ENCODE results near the gene GAS7.

DNA sequence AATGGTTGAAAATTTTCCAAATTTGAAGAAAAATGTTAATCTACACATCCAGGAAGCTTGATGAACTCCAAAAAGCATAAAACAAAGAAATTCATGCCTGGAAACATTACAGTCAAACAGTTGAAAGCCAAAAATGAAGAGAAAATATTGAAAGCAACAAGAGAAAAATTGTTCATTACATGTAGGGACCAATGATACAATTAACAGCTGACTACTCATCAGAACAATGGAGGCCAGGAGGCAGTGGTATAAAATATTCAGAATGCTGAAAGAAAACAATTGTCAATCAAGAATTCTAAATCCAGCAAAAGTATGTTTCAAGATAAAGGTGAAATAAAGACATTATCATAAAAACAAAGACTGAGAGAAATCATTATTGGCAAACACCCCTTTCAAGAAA lies 315.0 kb downstream of the GAS7 start:
- TF ChIP-seq, protein P1, sequence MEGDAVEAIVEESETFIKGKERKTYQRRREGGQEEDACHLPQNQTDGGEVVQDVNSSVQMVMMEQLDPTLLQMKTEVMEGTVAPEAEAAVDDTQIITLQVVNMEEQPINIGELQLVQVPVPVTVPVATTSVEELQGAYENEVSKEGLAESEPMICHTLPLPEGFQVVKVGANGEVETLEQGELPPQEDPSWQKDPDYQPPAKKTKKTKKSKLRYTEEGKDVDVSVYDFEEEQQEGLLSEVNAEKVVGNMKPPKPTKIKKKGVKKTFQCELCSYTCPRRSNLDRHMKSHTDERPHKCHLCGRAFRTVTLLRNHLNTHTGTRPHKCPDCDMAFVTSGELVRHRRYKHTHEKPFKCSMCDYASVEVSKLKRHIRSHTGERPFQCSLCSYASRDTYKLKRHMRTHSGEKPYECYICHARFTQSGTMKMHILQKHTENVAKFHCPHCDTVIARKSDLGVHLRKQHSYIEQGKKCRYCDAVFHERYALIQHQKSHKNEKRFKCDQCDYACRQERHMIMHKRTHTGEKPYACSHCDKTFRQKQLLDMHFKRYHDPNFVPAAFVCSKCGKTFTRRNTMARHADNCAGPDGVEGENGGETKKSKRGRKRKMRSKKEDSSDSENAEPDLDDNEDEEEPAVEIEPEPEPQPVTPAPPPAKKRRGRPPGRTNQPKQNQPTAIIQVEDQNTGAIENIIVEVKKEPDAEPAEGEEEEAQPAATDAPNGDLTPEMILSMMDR (IDR thresholded peaks at IDR 0.05): no peak
- no peak for TF ChIP-seq POLR2A (IDR thresholded peaks at IDR 0.05)
